Measurements from ENCODE around the gene FMO2.

GRCh38 chr1:171217658-171218443 is 32.8 kb downstream of the FMO2 start:
- TF ChIP-seq POLR2A (IDR thresholded peaks at IDR 0.05) (no peak), CTCF (IDR thresholded peaks at IDR 0.05 in 4 of 5, conservative IDR thresholded peaks at IDR 0.05 in 1 of 5) (no peak)

Data from gastrocnemius medialis (tissue), 4 donors.